OCI-LY1 (cell line): Measurements from ENCODE around the gene GALR1.

Source experiments
- H2AFZ ChIP-seq: fragments of 200-600 bp; sonication (generic), shearing (Covaris generic); 2 replicates; pipeline ENCODE4 v1.6.0; 2014; ENCODE audit warnings: antibody characterized with exemption, mild to moderate bottlenecking, low read length
- H3F3A ChIP-seq: fragments of 200-600 bp; sonication (generic), shearing (Covaris generic); 2 replicates; pipeline ENCODE4 v1.6.0; 2014; ENCODE audit warnings: mild to moderate bottlenecking, antibody characterized with exemption, low read length, moderate library complexity; ENCODE audit not compliant: insufficient read depth
- H3K27ac ChIP-seq: fragments of 200-600 bp; sonication (generic); 2 replicates; pipeline ENCODE4 v1.5.1; 2014; ENCODE audit warnings: low read length, mixed run types, mild to moderate bottlenecking, low read depth; ENCODE audit not compliant: poor library complexity, severe bottlenecking
- H3K27me3 ChIP-seq: fragments of 200-600 bp; sonication (generic); 2 replicates; pipeline ENCODE4 v1.6.0; 2014; ENCODE audit warnings: antibody characterized with exemption, mild to moderate bottlenecking, low read length, moderate library complexity; ENCODE audit not compliant: insufficient read depth
- H3K36me3 ChIP-seq: fragments of 200-600 bp; sonication (generic); 2 replicates; pipeline ENCODE4 v1.6.1; 2014; ENCODE audit warnings: mild to moderate bottlenecking, antibody characterized with exemption, low read length, moderate library complexity, mixed read lengths; ENCODE audit not compliant: insufficient read depth
- H3K4me1 ChIP-seq: fragments of 200-600 bp; sonication (generic); 2 replicates; pipeline ENCODE4 v1.5.1; 2014; ENCODE audit warnings: mild to moderate bottlenecking, low read length, moderate library complexity; ENCODE audit not compliant: insufficient read depth, severe bottlenecking
- H3K4me2 ChIP-seq: fragments of 200-600 bp; sonication (generic), shearing (Covaris generic); 2 replicates; pipeline ENCODE4 v1.6.1; 2014; ENCODE audit warnings: low read length
- H3K4me3 ChIP-seq: fragments of 200-600 bp; sonication (generic); 2 replicates; pipeline ENCODE4 v1.5.1; 2014; ENCODE audit warnings: low read length, low read depth, mild to moderate bottlenecking, mixed read lengths; ENCODE audit not compliant: poor library complexity, severe bottlenecking
- H3K79me2 ChIP-seq: fragments of 200-600 bp; shearing (Covaris generic); 2 replicates; pipeline ENCODE4 v1.6.1; 2016; ENCODE audit warnings: mixed run types, low read length, mixed read lengths; ENCODE audit not compliant: insufficient read depth
- H3K9ac ChIP-seq: fragments of 200-600 bp; sonication (generic), shearing (Covaris generic); 2 replicates; pipeline ENCODE4 v1.6.1; 2014; ENCODE audit warnings: mild to moderate bottlenecking, low read length, mixed read lengths
- H3K9me2 ChIP-seq: fragments of 200-600 bp; sonication (generic), shearing (Covaris generic); 2 replicates; pipeline ENCODE4 v1.6.1; 2014; ENCODE audit warnings: low read depth, mild to moderate bottlenecking, low read length, mixed read lengths
- H3K9me3 ChIP-seq: fragments of 200-600 bp; shearing (Covaris generic); 2 replicates; pipeline ENCODE4 v1.6.1; 2014; ENCODE audit warnings: low read length, mixed read lengths
- H4K20me1 ChIP-seq: fragments of 200-600 bp; sonication (generic), shearing (Covaris generic); 2 replicates; pipeline ENCODE4 v1.6.0; 2016; ENCODE audit warnings: mild to moderate bottlenecking, low read length; ENCODE audit not compliant: insufficient read depth
- CTCF ChIP-seq: fragments of 200-600 bp; sonication (generic), shearing (Covaris generic); IDR thresholded peaks from 2 replicates; pipeline ENCODE4 v1.5.1; 2017; ENCODE audit warnings: mild to moderate bottlenecking, antibody characterized with exemption, low read length, moderate library complexity, mixed read lengths
- EZH2 ChIP-seq: fragments of 200-600 bp; sonication (generic), shearing (Covaris generic); IDR thresholded peaks from 2 replicates; pipeline ENCODE4 v1.8.0; 2017; ENCODE audit warnings: borderline replicate concordance, mixed run types, mild to moderate bottlenecking, antibody characterized with exemption, low read length, moderate library complexity, mixed read lengths

The GALR1 gene, protein sequence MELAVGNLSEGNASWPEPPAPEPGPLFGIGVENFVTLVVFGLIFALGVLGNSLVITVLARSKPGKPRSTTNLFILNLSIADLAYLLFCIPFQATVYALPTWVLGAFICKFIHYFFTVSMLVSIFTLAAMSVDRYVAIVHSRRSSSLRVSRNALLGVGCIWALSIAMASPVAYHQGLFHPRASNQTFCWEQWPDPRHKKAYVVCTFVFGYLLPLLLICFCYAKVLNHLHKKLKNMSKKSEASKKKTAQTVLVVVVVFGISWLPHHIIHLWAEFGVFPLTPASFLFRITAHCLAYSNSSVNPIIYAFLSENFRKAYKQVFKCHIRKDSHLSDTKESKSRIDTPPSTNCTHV

DNA sequence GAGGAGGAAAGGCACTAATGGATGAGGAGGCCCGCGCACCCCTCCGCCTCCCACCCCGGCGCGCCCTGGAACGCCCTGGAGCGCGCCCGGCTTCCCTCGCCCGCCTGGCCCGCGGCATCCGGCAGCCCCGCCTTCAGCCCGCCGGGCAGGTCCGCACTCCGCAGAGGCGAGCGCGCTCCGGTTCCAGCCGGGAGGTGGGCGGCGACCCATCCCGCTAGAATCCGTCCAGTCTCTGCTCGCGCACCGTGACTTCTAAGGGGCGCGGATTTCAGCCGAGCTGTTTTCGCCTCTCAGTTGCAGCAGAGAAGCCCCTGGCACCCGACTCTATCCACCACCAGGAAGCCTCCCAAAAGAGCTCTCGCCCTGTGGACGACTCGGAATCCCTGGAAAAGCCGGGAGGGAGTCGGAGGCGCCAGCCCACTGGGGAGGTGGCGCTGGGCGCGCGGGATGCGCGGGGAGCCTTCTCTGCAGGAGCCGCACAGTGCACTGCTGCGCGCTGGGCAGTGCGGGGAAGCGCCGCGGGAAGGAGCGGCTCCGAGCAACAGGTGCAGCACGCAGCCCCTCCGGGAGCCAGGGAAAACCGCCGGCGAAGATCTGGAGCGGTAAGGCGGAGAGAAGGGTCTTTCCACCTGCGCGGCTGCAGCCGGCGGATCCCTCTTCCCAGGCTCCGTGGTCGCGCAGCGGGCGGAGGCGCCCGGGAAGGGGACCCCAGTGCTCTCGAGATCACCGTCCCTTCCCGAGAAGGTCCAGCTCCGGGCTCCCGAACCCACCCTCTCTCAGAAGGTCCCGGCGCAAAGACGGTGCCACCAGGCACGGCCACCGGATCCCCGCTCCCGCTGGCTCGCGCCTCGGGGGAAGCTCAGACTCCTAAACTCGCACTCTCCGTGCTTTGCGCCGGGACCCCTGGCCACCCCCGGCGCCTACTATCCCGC lies at the start of gene GALR1:
Gene GALR1 (plus strand): TSS at position 280 of the 932 bp plus-strand sequence. CDS start 701 bp downstream, outside the sequence.
- Histone ChIP-seq H3F3A (no peaks in the 10 kb centered on the region), H3K27me3 (no peaks in the 10 kb centered on the region), H3K4me3 (no peak within 1 kb of the TSS), H3K9me2 (no peaks in the 10 kb centered on the region), H3K4me2 (no peak within 1 kb of the TSS), H3K79me2 (no peaks in the 10 kb centered on the region), H4K20me1 (no peaks in the 10 kb centered on the region), H3K9ac (no peak within 1 kb of the TSS), H3K27ac (no peak within 1 kb of the TSS), H3K9me3 (peaks cover 3% of the 10 kb centered on the region; the same call in 1 of the 2 replicates), H3K36me3 (no peaks in the 10 kb centered on the region), H3K4me1 (no peaks in the 10 kb centered on the region), H2AFZ (no peak within 1 kb of the TSS)
- TF ChIP-seq EZH2, result no peak
- TF ChIP-seq CTCF, result no peak

DNA sequence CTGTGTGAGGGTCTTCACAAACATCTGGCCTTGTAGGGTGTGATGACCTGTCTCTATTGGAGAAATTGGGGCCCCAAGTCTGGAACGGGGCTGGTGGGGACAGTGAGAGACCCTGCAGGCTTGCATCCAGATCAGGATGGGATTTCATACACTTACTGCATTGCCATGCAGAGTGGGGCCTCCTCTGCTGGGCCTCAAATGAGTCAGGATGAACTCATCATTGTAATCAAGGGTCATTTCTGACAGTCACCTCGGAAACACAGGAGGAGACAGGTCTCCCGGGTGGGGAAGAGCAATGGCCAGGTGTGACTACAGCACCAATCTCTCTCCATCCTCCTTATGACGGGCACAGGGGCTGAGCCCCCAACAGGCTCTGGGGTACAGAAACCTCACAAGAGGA lies 48.1 kb upstream of the GALR1 start:
- no peaks in the 10 kb centered on the region for H3K4me1 ChIP-seq
- H3K9me2 ChIP-seq, result no peaks in the 10 kb centered on the region
- H2AFZ ChIP-seq, result no peak overlapping the region
- no peak overlapping the region for H3K4me3 ChIP-seq
- TF ChIP-seq EZH2 (no peak), CTCF (no peak)
- no peak overlapping the region for H3K9ac ChIP-seq
- H3F3A ChIP-seq, result no peaks in the 10 kb centered on the region
- no peaks in the 10 kb centered on the region for H3K9me3 ChIP-seq
- no peaks in the 10 kb centered on the region for H3K79me2 ChIP-seq
- no peak overlapping the region for H3K27ac ChIP-seq
- H3K36me3 ChIP-seq, result no peaks in the 10 kb centered on the region
- H4K20me1 ChIP-seq, result no peaks in the 10 kb centered on the region
- no peak overlapping the region for H3K4me2 ChIP-seq
- H3K27me3 ChIP-seq, result no peaks in the 10 kb centered on the region

DNA sequence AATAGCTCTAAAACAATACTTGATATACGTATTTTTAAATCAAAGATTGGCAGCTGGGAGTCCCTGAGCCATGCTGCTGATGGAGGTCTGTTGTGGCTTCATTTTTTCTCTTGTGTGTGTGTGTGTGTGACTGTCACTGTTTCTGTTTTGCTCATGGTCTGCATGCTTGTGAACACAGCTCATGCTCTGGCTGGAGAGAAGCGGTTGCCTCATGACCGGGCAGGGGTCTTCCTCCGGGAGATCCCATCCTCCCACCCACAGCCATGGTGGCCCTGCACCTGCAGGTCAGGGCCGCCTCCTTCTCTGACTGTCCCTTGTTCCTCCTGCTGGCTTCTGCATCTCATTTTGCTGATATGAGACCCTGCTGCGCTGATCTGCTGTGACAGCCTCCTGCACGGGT lies 47.3 kb upstream of the GALR1 start:
- no peak overlapping the region for H3K4me3 ChIP-seq
- no peak overlapping the region for H3K27ac ChIP-seq
- no peaks in the 10 kb centered on the region for H3K27me3 ChIP-seq
- no peak overlapping the region for H3K9ac ChIP-seq
- H4K20me1 ChIP-seq, result no peaks in the 10 kb centered on the region
- TF ChIP-seq CTCF (no peak), EZH2 (no peak)
- H2AFZ ChIP-seq, result no peak overlapping the region
- H3K9me3 ChIP-seq, result no peaks in the 10 kb centered on the region
- peaks cover under 1% of the 10 kb centered on the region for H3K4me1 ChIP-seq
- H3K9me2 ChIP-seq, result no peaks in the 10 kb centered on the region
- no peak overlapping the region for H3K4me2 ChIP-seq
- no peaks in the 10 kb centered on the region for H3F3A ChIP-seq
- H3K36me3 ChIP-seq, result no peaks in the 10 kb centered on the region
- no peaks in the 10 kb centered on the region for H3K79me2 ChIP-seq
